IPS-NIHi7 (cell line): ENCODE data around the gene TMEM273.
"Not testable (repeated sequence)": the region's sequence is repeated elsewhere in the genome, so short reads cannot be mapped to it uniquely, and the experiment has no call there.

Experiments used
- DNase-seq: peaks from one replicate; pipeline ENCODE4 v3.0.0; 2012; ENCODE audit warnings: mixed read lengths; ENCODE audit errors: extremely low spot score

Gene TMEM273

DNA sequence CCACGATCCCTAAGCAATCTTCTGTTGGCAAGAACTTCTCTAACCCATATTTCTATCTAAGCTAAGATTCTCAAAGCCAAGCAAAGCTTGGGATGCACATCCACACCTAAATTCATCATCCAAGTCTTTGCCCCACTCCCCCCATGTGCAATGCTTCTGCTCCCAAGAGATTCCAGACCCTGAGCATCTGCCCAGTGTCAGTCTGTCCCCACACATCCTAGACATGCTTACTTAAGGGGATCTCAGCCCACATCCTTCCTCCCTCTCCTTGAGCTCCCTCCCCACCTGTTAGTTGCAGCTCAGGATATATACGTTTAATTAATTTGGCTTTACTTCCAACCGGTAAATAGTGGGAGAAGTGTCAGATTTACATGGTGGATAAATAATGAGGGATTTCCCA lies 17.0 kb upstream of the TMEM273 start:
- no peak for DNase-seq

- DNase-seq: no peak
Observed at GRCh38 chr10:49204119-49204518, 15.9 kb upstream of the TMEM273 start.

DNA sequence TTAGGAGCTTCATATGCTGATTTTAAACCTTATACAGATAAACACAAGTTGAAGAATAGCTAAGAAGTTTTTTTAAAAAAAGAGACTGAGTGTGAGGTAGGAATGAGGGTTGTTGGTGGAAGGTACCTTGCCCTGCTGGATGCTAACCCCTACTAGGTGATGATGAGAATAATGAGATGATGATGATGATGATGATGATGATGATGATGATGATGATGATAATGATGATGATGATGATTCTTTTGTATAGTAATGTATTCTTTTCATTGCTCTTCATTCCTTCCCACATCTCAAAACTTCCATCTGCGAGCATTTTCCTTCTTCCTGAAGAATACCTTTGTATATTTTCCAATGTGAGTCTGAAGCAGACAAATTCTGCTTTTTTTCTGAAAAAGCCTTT lies 14.1 kb upstream of the TMEM273 start:
- no peak for DNase-seq

DNA sequence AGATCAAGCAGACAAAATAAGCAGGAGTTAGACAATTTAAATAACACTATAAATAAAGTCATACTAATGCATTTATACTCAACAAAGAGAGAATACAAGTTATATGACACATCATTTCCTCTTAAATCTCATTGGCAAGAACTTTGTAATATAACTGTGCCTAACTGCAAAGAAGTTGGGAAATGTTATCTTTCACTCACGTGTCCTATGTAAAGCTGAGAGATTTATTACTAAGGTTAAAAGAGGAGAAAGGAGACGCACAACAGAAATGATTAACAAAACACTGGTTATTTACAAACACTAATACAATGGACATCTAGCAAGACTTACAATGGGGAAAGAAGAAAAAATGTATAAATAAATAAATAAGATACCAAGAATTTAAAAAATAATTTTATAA lies 12.7 kb upstream of the TMEM273 start:
- no peak for DNase-seq

DNA sequence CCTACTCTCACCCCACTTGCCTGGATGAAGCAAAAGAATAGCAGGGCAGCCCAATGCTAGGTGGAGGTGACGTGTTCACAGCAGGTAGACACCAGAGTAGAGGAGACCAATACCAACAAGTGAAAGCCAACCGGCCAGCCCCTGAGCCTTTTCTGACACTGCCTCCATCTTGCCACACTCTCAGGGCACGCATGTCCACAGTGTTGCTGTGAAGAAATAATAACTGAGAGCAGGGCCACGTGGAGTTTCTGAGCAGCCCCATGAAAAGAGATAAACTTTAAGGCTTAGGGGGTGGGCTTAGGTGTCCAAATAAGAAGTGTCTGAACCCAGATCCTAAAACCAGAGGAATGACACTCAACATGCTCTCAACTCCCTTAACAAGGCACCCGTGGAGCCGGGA lies 9.0 kb upstream of the TMEM273 start:
- no peak for DNase-seq

DNA sequence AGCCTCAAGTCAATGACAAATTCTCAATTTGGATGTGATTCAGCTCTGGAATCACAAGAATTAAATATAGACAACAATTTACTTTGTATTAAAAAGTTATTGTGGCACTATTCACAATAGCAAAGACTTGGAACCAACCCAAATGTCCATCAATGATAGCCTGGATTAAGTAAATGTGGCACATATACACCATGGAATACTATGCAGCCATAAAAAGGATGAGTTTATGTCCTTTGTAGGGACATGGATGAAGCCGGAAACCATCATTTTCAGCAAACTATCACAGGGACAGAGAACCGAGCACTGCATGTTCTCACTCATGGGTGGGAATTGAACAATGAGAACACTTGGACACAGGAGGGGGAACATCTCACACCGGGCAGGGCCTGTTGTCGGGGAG lies 7.7 kb upstream of the TMEM273 start:
- not testable (repeated sequence) for DNase-seq

DNA sequence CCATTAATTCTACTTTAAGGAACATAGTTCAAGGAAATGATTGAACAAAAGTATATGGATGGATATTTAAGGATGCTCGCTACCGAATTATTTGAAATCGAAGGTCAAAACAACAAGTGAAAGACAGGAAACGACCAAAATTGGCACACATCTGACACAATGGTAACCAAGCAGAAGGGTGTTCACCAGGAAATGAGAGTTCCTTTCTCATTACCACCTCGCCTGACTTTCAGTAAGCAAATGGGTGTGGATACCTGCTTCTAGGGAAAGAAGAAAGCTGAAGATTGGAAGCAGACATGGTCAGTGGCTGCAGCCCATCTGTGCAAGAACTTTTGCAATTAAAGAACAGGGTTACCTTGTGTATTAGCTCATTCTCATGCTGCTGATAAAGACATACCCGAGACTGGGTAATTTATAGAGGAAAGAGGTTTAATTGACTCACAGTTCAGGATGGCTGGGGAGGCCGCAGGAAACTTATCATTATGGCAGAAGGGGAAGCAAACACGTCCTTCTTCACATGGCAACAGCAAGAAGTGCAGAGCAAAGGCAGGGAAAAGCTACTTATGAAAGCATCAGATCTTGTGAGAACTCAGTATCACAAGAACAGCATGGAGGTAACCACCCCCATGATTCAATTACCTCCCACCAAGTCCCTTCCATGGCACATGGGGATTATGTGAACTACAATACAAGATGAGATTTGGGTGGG lies 6.2 kb upstream of the TMEM273 start:
- DNase-seq: no peak

DNA sequence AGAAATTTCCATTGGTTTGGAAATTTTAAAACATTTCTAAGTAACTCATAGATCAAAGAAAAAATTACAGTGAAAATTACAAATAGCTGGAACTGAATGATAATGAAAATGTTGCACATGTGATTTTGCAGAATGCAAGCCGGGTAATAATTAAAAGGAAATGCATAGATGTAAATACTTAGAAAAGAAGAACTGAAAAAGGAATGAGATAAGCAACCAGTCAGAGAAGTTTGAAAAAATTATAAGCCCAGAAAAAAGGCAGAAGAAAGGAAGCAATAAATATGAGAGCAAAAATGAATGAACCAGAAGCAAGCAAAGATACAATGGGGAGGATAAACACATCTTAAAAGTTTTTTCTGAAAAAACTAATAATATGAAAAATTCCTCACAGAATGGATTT lies 3.2 kb upstream of the TMEM273 start:
- no peak for DNase-seq

DNA sequence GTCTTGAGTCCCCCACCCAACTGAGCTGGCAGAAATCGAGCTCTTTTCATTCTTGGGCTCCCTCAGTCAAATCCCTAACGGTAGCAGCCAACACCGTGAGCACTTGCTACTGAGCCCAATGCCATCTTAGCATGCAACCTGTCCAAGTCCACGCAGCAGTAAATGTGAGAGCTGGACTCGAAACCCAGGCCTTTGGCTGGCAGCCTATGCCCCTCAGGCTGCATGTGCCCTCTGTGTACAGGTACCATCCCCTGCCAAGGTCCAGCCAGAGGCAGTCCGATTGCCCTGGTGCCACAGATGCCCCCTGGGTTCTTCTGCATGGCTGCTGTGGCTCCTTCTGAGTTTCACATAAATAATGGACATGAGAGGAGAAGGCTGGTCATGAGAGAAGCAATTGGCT lies 1.2 kb upstream of the TMEM273 start:
- no peak for DNase-seq

DNA sequence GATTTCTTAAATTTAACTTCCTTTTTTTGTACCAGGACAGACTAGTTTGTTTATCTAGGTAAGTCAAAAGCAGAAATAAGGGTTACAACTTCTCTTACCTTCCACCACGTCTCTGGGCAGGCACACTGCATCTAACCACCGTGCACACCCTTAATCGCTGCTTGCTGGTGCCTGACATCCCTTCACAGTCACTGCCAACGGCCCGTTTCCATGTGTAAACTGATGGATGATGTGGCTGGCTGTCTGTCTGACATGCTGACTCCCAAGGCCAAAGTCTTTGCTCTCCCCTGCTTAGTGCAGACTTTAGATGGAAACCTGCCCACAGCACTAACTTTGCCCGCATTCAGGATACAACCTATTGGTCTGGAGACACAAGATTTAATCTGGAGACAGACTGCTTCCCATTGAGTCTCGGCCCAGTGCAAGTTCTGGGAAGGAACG lies 1.1 kb downstream of the TMEM273 start:
- DNase-seq: no peak

DNA sequence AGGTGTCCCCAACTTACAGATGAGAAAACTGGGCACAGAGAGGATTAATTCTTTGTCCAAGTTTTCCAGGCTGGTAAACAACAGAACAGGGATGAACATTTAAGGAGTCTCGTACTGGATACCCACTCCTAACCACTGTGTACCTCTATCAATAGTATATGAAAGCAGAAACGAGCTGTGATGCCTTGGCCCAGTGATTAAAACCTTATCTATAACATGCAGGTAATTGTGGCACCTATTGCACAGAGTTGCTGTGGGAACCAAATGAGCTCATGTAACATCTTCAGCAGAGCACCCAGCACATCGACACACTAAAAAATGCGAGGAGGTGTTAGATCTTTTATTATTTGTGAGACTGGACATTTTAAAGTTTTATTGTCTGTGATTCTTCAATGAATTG lies 1.6 kb downstream of the TMEM273 start:
- DNase-seq: no peak

DNA sequence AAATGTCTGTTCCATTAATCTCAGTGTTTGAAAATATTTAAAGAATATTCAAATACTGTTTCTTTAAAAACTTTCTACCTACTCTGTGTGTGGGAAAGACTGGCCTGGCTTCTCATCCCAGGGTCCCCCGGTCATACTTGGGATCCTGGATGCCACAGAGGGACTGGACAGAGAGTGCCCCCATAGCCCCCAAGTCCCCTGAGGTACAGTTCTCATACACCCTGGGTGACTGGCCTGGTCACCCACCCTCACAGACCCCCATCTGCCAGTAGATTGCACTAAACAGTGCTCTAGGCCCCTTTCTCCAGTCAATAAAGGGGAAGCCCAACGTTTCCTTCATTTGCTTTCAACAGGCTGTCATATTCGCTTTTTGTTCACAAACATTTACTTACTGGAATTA lies 3.0 kb downstream of the TMEM273 start:
- DNase-seq: no peak

DNA sequence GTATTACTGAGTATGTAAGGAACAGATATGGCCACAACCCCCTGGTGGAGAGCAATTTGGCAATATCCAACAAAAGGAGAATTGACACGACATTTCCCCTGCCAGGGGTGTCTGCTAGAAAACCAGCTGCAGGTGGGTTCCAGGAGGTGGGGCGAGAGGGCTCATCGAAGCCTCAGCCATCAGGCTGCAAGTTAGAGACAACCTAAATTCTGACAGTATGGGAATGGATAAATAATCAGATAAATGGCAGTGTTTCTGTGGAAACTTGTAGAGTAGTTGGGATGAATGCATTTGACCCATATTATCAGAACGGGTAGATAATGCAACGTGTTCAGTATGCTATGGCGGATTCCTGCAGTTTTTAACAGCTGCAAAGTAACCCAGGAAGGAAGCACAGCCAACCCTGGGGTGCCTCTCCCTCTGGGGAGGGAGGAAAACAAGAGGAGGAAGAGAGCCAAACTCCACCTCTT lies 3.5 kb downstream of the TMEM273 start:
- no peak for DNase-seq

- no peak for DNase-seq
Observed at GRCh38 chr10:49183596-49184542, 4.3 kb downstream of the TMEM273 start.

GRCh38 chr10:49182776-49183175 lies 5.4 kb downstream of the TMEM273 start:
- no peak for DNase-seq

GRCh38 chr10:49180444-49180860 lies 7.7 kb downstream of the TMEM273 start:
- DNase-seq: no peak

DNA sequence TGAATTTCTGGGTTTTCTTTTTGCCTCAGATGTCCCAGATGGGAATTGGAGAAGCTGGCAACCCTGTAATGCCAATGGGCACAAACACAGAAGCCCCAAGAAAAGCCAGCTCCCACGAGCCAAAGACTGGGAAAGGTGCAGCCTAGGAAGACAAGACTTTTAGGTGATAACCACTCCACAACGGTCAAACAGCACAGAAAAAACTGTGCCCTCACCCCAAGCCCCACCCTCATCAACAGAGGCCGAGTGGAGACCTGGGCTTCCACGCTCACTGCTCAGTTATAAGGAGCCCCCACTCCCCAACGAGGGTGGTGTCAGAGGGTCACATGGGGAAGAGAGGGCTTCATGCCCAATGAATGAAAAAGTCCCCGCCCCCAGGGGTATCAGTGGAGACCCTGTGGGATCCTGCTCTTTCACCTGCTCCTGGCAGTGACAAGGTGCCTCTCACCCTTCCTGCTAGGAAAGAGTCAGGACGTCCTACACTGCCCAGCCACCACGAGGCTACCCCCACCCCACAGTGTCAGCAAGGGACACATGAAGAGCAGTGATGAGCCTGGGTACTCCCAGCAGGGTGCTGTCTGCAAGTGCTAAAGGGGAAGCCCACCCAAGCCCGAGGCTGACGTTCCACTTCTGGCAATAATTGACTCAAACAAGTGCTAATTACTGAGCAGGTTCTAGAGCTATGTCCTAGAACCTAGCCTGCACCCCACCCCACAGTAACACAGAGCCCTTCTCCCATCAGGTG lies 8.3 kb downstream of the TMEM273 start:
- no peak for DNase-seq

DNA sequence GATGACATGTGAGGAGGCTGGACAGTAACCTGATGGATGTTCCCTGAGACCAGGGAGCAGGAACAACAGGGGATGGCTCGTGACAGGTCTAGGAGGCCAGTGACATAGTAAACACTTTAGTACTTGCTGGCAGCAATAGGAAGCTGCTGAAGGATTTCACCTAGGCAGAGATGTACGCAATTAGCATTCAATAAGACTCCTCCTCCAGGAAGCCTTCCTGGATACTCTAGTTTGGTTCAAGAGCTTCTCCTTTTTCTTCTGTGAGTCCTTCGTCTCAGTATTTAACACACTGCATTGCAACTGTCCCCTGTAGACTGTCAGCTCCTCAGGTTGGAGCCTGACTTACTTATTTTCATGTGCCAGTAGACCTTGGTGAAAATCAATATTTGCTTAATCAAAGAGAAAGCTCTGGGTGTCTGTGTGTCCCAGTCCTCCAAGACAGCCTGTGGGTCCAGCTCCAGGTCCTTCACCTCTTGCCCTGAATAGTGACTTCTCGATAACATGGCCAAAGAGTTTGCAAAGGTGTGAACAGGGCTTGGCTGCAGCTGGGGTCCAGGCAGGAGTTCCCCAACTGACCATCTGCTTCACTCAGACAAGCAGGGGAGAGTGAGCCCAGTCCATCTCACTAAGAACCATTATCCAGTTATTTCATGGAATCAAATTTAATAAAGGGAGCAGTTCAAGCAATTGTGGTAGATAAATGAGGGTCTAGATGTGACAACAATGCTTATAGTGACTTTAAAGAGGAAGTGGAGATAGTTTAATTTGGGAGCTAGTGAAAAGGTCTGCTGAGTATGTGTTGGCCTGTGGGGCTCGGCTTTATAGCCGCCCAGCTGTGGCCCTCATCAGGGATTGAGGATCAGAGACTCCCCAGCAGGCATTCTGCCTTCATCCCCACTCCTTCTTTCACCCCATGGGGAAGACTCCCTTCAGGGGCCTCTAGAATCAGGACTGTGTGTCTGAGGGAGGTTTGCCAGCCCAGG lies 9.4 kb downstream of the TMEM273 start:
- no peak for DNase-seq

DNA sequence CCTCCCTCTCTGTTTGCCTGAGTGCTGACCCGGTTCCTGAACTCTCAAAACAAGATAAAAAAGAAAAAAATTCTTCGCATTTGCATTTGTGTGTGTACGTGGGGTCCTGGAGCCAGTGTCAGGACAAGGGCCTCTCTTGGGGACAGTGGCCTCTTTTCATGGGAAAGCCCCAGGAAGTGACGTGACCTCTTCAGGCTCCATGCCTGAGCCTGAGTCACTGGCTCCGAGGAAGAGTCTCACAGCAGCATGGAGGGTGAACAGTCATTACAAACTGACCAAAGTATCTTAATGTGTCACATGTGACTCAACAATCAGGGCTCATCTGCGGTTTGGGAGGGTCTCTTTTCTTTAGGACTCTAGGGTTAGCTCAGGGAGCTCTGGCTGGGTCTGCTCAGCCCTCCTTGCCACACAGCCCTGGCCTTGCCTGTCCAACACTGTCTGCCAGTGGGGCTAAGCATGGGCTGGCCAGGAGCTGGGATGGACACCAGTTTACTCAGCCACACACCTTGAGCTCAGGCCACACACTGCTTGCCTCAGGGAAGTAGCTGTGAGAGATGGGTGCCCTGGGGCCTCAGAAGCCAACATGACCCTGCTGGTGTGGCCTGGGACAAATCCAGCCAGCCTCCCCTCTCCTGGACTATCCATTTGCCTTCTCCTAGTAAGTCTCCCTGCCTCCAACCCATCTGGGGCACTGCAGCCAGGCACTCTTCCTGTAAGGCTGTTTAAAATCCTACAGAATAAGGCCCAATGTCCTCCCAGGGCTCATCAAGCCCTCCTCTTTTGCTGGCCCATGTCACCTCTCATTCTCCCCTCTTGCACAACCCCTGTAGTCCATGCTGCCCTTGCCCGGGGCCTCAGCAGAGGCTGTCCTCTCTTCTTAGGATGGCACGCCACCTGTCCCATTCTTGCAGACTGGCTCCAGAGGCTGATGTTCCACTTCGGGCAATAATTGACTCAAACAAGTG lies 10.5 kb downstream of the TMEM273 start:
- DNase-seq: no peak
